ENCODE measurements around the gene PTPRU.
A peak's percentile ranks its signal among the peaks of the same experiment; 100 is the strongest.

Gene PTPRU

GRCh38 chr1:29245261-29245660, 8.9 kb downstream of the PTPRU start:
- Histone ChIP-seq H3K4me2 (ENCODE audit: low read length) (no peak overlapping the region), H3K9ac (no peak overlapping the region)

DNA sequence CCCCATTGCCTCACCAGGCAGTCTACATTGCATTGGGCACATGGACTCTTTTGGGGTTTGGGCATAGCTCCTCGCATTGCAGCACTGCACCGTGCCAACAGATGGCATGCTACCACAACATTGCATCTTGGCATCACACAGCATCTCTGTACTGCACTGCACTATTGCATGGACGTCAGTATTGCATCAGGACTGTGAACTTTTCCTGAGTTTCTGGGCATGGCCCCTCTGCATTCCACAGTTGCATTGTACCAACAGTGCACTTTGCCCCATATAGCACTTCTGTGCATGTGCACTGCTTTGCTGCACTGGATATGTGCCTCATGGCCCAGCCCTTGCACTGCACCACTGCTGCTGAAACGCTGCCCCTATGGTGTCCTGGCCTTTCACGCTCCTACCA, 9.6 kb downstream of the PTPRU start:
- H3K4me2 ChIP-seq (ENCODE audit: low read length), result no peak overlapping the region
- H3K27me3 ChIP-seq (ENCODE audit: control insufficient read depth, insufficient read depth, low read length), result no peaks in the 10 kb centered on the region
- no peak overlapping the region for H3K9ac ChIP-seq
- no peak overlapping the region for H2AFZ ChIP-seq
- H3K36me3 ChIP-seq (ENCODE audit: control insufficient read depth, insufficient read depth, low read length), result no peaks in the 10 kb centered on the region
- H3K4me1 ChIP-seq, result no peaks in the 10 kb centered on the region
- H3K4me3 ChIP-seq (ENCODE audit: low read depth, low read length), result no peak overlapping the region
- H3K9me3 ChIP-seq (ENCODE audit: control insufficient read depth, low read length), result no peaks in the 10 kb centered on the region
- H3K27ac ChIP-seq, result no peak overlapping the region
- no peaks in the 10 kb centered on the region for H3K79me2 ChIP-seq
- peak; percentile 9 for TF ChIP-seq CTCF (IDR thresholded peaks at IDR 0.05)

More at GRCh38 chr1:29245261-29245660, 8.9 kb downstream of the PTPRU start:
- Histone ChIP-seq H2AFZ (no peak overlapping the region), H3K27ac (no peak overlapping the region), H3K79me2 (no peaks in the 10 kb centered on the region), H3K9me3 (ENCODE audit: control insufficient read depth, low read length) (no peaks in the 10 kb centered on the region), H3K36me3 (ENCODE audit: control insufficient read depth, insufficient read depth, low read length) (no peaks in the 10 kb centered on the region), H3K4me3 (ENCODE audit: low read depth, low read length) (no peak overlapping the region), H3K27me3 (ENCODE audit: control insufficient read depth, insufficient read depth, low read length) (no peaks in the 10 kb centered on the region), H3K4me1 (no peaks in the 10 kb centered on the region)
- no peak for TF ChIP-seq CTCF (IDR thresholded peaks at IDR 0.05)

DNA sequence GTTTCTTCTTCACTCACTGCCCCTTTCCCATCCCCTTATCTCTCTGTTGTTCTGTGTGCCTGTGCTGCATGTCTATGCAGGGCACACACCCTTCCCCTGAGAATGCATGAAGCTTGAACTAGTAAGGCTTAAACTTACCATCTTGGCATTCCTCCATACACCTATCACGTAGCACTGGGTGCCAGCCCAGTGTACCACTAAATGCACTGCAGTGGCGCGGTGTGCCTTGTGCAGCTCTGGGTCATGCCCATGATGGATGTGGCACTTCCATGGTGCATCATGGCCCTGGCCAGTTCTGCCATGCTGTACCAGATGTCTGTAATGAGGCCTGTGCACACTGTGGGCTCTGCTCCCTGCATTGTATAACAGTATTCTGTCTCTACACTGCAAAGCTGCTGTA, 10.7 kb downstream of the PTPRU start:
- no peaks in the 10 kb centered on the region for H3K79me2 ChIP-seq
- H3K9me3 ChIP-seq (ENCODE audit: control insufficient read depth, low read length), result no peaks in the 10 kb centered on the region
- no peaks in the 10 kb centered on the region for H3K36me3 ChIP-seq (ENCODE audit: control insufficient read depth, insufficient read depth, low read length)
- no peak overlapping the region for H3K27ac ChIP-seq
- H3K9ac ChIP-seq, result no peak overlapping the region
- no peak overlapping the region for H2AFZ ChIP-seq
- no peaks in the 10 kb centered on the region for H3K27me3 ChIP-seq (ENCODE audit: control insufficient read depth, insufficient read depth, low read length)
- no peak overlapping the region for H3K4me2 ChIP-seq (ENCODE audit: low read length)
- no peaks in the 10 kb centered on the region for H3K4me1 ChIP-seq
- TF ChIP-seq CTCF (IDR thresholded peaks at IDR 0.05), result no peak
- no peak overlapping the region for H3K4me3 ChIP-seq (ENCODE audit: low read depth, low read length)

- Histone ChIP-seq H3K4me3 (ENCODE audit: low read depth, low read length) (no peak overlapping the region), H3K4me2 (ENCODE audit: low read length) (no peak overlapping the region), H3K36me3 (ENCODE audit: control insufficient read depth, insufficient read depth, low read length) (no peaks in the 10 kb centered on the region), H3K4me1 (no peaks in the 10 kb centered on the region), H3K27me3 (ENCODE audit: control insufficient read depth, insufficient read depth, low read length) (no peaks in the 10 kb centered on the region), H3K79me2 (no peaks in the 10 kb centered on the region), H3K27ac (no peak overlapping the region), H2AFZ (no peak overlapping the region), H3K9ac (no peak overlapping the region), H3K9me3 (ENCODE audit: control insufficient read depth, low read length) (no peaks in the 10 kb centered on the region)
- TF ChIP-seq CTCF (IDR thresholded peaks at IDR 0.05), result no peak
These were observed 11.4 kb downstream of the PTPRU start for GRCh38 chr1:29247571-29248273.

- Histone ChIP-seq H3K4me1 (no peaks in the 10 kb centered on the region), H3K27me3 (ENCODE audit: control insufficient read depth, insufficient read depth, low read length) (no peaks in the 10 kb centered on the region), H3K27ac (no peak overlapping the region), H3K79me2 (no peaks in the 10 kb centered on the region), H3K9me3 (ENCODE audit: control insufficient read depth, low read length) (no peaks in the 10 kb centered on the region), H3K36me3 (ENCODE audit: control insufficient read depth, insufficient read depth, low read length) (no peaks in the 10 kb centered on the region), H2AFZ (no peak overlapping the region), H3K9ac (no peak overlapping the region), H3K4me2 (ENCODE audit: low read length) (no peak overlapping the region), H3K4me3 (ENCODE audit: low read depth, low read length) (no peak overlapping the region)
- TF ChIP-seq CTCF (IDR thresholded peaks at IDR 0.05), result no peak
These were observed 12.1 kb downstream of the PTPRU start for GRCh38 chr1:29248409-29248808.

Data from parathyroid adenoma (tissue), 2 donors.